ENCODE data around the gene HOXC10.

Gene HOXC10

GRCh38 chr12:53999559-54000115, 14.7 kb downstream of the HOXC10 start:
- peak; percentile 87 for DNase-seq (ENCODE audit: low read depth)
- H3K4me3 ChIP-seq (ENCODE audit: low read length) = peak overlapping the region; percentile 98
- no peak for TF ChIP-seq CTCF (conservative IDR thresholded peaks at IDR 0.05; ENCODE audit: low read length)

- peak within 1 kb of the TSS; percentile 98 for H3K4me3 ChIP-seq (ENCODE audit: low read length)
- DNase-seq (ENCODE audit: low read depth) = no peak
- TF ChIP-seq CTCF (conservative IDR thresholded peaks at IDR 0.05; ENCODE audit: low read length) = 0 out of 2 replicates have a peak, but pooled peaks have one; percentile 1
Observed at GRCh38 chr12:54000116-54001114, 15.5 kb downstream of the HOXC10 start, which contains the start of gene HOXC9. Gene HOXC9, plus strand, starts transcription at chr12:54000161. Its CDS starts 28 bp downstream, at chr12:54000189.

GRCh38 chr12:54001283-54002187, 16.6 kb downstream of the HOXC10 start:
- no peak for TF ChIP-seq CTCF (conservative IDR thresholded peaks at IDR 0.05; ENCODE audit: low read length)
- DNase-seq (ENCODE audit: low read depth) = no peak
- peak overlapping the region; percentile 98 for H3K4me3 ChIP-seq (ENCODE audit: low read length)

- DNase-seq (ENCODE audit: low read depth) = no peak
- no peak for TF ChIP-seq CTCF (conservative IDR thresholded peaks at IDR 0.05; ENCODE audit: low read length)
- peak overlapping the region; percentile 98 for H3K4me3 ChIP-seq (ENCODE audit: low read length)
Observed at GRCh38 chr12:54002278-54002914, 17.4 kb downstream of the HOXC10 start.

GRCh38 chr12:54002915-54003389, 18.0 kb downstream of the HOXC10 start:
- DNase-seq (ENCODE audit: low read depth) = no peak
- H3K4me3 ChIP-seq (ENCODE audit: low read length) = peak overlapping the region; percentile 98
- no peak for TF ChIP-seq CTCF (conservative IDR thresholded peaks at IDR 0.05; ENCODE audit: low read length)

- peak overlapping the region; percentile 98 for H3K4me3 ChIP-seq (ENCODE audit: low read length)
- peak; percentile 54 for DNase-seq (ENCODE audit: low read depth)
- no peak for TF ChIP-seq CTCF (conservative IDR thresholded peaks at IDR 0.05; ENCODE audit: low read length)
Observed at GRCh38 chr12:54003625-54004024, 18.7 kb downstream of the HOXC10 start.
